ENCODE results near the gene STAC2. TPM values are rescaled to one million over a fixed set of nuclear protein-coding genes. Genes with fewer than 3 reads are reported as not detected.
A peak's percentile ranks its signal among the peaks of the same experiment; 100 is the strongest.
"Not testable (repeated sequence)": the region's sequence is repeated elsewhere in the genome, so short reads cannot be mapped to it uniquely, and the experiment has no call there.

STAC2 gene, protein sequence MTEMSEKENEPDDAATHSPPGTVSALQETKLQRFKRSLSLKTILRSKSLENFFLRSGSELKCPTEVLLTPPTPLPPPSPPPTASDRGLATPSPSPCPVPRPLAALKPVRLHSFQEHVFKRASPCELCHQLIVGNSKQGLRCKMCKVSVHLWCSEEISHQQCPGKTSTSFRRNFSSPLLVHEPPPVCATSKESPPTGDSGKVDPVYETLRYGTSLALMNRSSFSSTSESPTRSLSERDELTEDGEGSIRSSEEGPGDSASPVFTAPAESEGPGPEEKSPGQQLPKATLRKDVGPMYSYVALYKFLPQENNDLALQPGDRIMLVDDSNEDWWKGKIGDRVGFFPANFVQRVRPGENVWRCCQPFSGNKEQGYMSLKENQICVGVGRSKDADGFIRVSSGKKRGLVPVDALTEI
- 0.06 TPM in 1 of 2 replicates, not detected in the other for total RNA-seq (2014; rRNA removed; shearing (Covaris generic))

DNA sequence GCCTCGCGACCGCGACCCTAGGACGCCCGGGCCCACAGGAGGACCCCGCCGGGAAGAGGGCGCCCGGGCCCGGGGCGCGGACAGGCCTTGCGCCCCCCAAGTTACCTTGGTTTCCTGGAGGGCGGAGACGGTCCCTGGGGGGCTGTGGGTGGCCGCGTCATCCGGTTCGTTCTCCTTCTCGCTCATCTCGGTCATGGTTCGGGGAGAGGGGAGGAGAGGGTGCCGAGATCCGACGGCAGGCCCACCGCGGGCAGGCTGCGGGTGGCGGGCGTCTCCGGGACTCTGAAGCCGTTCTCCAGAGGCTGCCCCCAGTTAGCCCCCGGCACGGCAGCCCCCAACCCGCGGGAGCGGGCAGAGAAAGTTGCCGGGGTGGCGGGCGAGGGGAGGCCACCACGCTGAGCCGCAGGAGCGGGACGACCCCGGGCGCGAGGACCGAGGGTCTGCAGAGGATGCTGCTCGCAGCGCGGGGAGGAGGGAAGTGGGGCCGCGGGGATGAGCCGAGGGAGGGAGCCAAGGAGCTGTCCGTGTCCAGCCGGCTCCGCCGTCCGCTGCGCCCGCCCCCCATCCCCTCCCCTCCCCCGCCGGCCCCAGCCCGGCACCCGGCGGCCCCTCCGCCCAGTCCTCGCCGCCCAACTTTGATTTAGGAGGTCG lies at the start of gene STAC2:
Gene STAC2, minus strand, starts transcription at position 638 of the 651 bp plus-strand sequence. Its CDS starts 443 bp downstream, at position 195.
- DNase-seq (ENCODE audit: low read depth): no peak

- DNase-seq (ENCODE audit: low read depth): no peak
Observed at GRCh38 chr17:39271546-39271945, 45.8 kb upstream of the STAC2 start.

DNA sequence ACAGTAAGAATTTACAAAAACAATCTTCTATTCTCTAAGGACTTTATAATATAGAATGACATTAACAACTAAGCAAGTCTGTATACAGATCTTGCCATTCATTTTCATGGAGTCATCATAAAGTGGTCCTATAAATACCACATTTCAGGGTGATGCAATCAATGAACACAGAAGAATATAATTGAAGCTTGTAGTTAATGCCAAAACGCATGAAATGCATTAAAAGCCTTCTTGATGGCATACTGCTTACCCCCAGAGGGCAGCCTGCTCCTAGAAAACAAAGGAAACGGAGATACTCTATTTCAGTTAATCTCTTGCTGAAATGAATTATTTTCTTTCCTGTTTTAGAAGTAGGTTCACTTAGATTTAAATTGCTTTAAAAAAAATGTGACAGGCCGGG lies 45.2 kb upstream of the STAC2 start:
- no peak for DNase-seq (ENCODE audit: low read depth)

GRCh38 chr17:39264119-39264518 lies 38.4 kb upstream of the STAC2 start:
- no peak for DNase-seq (ENCODE audit: low read depth)

DNA sequence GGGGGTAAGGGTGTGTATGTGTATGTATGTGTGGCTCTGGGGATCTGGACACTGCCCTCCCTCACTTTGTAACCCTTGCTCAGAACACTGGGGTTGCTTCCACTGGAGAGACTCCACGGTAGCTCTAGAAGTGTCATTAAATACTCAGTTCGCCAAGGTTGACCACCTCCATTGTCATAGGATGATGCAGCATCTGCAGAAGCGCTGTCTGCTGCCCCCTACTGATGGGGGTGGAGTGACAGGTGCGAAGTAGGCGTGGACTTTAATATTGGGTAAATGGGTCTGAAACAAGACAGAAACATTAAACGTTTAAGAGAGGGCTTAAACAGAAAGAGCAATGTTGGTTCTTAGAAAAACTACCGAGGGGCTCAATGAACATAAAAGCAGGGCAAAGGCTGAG lies 35.5 kb upstream of the STAC2 start:
- DNase-seq (ENCODE audit: low read depth): no peak

GRCh38 chr17:39252788-39253460 lies 27.2 kb upstream of the STAC2 start:
- DNase-seq (ENCODE audit: low read depth): no peak

DNA sequence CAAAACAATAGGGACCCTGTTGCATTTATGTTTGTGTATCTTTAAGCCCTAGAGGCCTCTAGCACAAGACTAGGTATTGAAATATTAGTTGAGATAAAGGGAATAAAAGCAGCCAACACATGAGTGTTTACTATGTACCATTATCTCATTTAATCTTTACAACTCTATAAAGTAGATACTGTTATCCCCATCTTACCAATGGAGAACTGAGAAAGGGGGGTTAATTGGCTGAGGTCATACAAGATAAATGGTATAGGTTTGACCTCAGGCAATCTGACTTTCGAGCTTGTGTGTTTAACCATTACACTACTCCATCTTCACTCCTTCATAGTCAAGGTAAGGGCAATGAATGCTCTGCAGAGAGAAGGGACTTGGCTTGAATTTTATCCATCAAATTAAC lies 26.3 kb upstream of the STAC2 start:
- DNase-seq (ENCODE audit: low read depth): no peak

GRCh38 chr17:39250076-39250475 lies 24.3 kb upstream of the STAC2 start:
- DNase-seq (ENCODE audit: low read depth): not testable (repeated sequence)

GRCh38 chr17:39246274-39246673 lies 20.5 kb upstream of the STAC2 start:
- DNase-seq (ENCODE audit: low read depth): no peak

- peak; percentile 73 for DNase-seq (ENCODE audit: low read depth)
Observed at GRCh38 chr17:39244600-39245570, 19.1 kb upstream of the STAC2 start.

GRCh38 chr17:39244016-39244599 lies 18.4 kb upstream of the STAC2 start:
- DNase-seq (ENCODE audit: low read depth): no peak

DNA sequence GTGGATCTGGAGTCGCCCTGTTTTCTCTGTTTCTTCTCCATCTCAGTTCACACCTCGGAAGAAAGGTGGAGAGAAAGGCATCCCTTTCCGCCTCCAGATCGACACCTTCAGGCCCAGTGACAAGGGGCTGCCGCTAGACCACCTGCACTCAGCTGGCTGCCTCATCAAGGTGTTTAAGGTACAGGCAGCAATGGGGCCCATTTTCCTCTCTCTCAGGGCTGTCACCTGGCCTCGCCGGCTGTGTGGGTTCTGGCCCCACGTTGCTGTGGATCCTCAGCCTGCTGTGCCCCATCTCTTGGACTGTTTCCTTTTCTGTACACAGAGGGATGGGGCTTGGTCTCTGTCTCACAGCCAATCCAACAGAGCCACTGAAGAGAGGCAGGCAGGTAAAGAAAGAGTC lies 17.4 kb upstream of the STAC2 start:
- DNase-seq (ENCODE audit: low read depth): no peak

- no peak for DNase-seq (ENCODE audit: low read depth)
Observed at GRCh38 chr17:39240631-39241030, 14.9 kb upstream of the STAC2 start.

- DNase-seq (ENCODE audit: low read depth): peak; percentile 35
Observed at GRCh38 chr17:39239640-39240314, 14.0 kb upstream of the STAC2 start.

DNA sequence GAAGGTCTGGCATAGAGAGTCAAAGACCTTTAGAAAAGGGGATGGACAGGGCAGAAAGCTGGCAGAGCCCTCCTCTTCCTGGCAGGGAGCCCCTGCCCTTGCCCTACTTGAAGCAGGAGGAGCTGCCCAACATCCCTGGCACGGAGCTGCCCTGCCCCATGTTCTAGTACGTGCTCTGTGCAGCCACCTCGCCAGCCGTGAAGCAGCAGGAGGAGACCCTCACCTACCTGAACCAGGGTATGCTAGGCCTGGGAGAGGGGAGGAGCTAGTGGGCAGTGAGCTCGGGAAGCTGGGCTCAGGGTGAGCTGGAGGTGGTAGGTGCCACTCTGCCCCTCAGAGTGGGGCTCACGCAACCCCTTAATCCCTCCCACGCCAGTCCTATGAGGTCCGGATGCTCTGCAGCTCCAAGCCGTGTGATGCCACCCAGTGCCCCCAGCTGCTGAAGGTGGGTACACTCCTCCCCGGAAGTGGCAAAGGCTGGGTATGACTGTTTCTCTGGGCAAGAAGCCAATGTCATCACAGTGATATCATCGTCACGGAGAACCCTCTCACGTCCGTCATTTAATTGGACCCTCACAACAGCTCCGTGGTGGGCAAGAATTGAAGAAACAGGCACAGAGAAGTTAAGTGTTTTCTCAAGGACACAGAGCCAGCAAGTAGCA lies 12.7 kb upstream of the STAC2 start:
- DNase-seq (ENCODE audit: low read depth): peak; percentile 81

GRCh38 chr17:39237586-39237985 lies 11.8 kb upstream of the STAC2 start:
- no peak for DNase-seq (ENCODE audit: low read depth)

DNA sequence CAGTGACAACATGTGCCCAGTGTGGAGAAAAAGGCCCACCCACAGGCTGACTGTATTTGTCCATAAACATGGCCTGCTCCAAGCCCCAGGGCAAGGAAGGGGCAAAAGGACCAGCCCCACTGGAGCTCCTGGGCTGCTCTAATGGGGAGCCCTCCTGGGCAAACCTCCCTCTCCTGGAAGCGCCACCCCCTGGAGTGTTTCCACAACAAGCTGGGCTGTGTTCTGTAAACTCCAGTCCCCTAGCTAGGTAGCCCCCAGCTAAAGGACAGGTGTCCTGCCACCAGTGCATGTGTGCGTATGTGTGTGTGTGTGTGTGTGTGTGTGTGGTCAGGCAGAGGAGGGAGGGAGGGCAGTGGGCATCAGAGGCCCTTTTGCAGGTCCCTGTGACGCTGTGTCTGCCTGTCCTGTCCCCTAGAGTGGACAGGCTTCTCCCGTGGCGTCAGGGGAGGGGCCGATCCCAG lies 11.3 kb upstream of the STAC2 start:
- DNase-seq (ENCODE audit: low read depth): no peak

- no peak for DNase-seq (ENCODE audit: low read depth)
Observed at GRCh38 chr17:39236450-39236927, 10.7 kb upstream of the STAC2 start.
